ENCODE data around the gene LPIN2. TPM values are rescaled to one million over a fixed set of nuclear protein-coding genes. Genes with fewer than 3 reads are reported as not detected.

LPIN2 gene
- total and polyA plus RNA-seq, 2 of the 4 experiments (the other 2 are of a cell fraction) = 16.2 to 21.9 TPM

- no peak overlapping the region for H3K4me3 ChIP-seq (ENCODE audit: insufficient read depth, low read depth, low read length)
- H3K56ac ChIP-seq (ENCODE audit: extremely low read depth, insufficient read depth, low read length) = no peak overlapping the region
- no peak overlapping the region for H4K8ac ChIP-seq (ENCODE audit: low read depth in 2 of 2, low read length in 2 of 2)
- H3K79me1 ChIP-seq (ENCODE audit: low read depth in 1 of 2, low read length in 2 of 2) = no peaks in the 10 kb centered on the region
- no peak for DNase-seq
- peak overlapping the region; percentile 3; the same call in 1 of the 2 replicates for H2BK20ac ChIP-seq (ENCODE audit: low read depth, low read length)
- peaks cover 8% of the 10 kb centered on the region for H3K4me1 ChIP-seq (ENCODE audit: control insufficient read depth, insufficient read depth, low read length)
- no CpG with 5 or more reads among the region's 11 CpGs for WGBS, 2 experiments (ENCODE audit: extremely low coverage in 2 of 2, insufficient read length in 1 of 2)
- ATAC-seq (ENCODE audit: low read depth) = no peak
- peak overlapping the region; percentile 53 for H3K14ac ChIP-seq (replicated peaks; ENCODE audit: low read depth, low read length)
- no peaks in the 10 kb centered on the region for H3K27me3 ChIP-seq (ENCODE audit: control insufficient read depth, insufficient read depth, low read length)
- H3K9me3 ChIP-seq (ENCODE audit: control insufficient read depth, insufficient read depth, low read length) = no peaks in the 10 kb centered on the region
- no peak overlapping the region for H2AK9ac ChIP-seq (replicated peaks; ENCODE audit: low read depth, low read length, poor library complexity)
- BruUV-seq (replicated peaks) = no TSS peak
- H3K9ac ChIP-seq (ENCODE audit: low read depth, low read length) = no peak overlapping the region
- no peak overlapping the region for H3K4me2 ChIP-seq (ENCODE audit: low read depth, low read length)
- intact Hi-C loops (cut with micrococcal nuclease) (loop anchor here (5.0 kb wide), 1 partner anchor 60 kb away; no protein-coding TSS in a partner anchor), in situ Hi-C loops (cut with MboI; ENCODE audit: low sequenced_read_pairs) (no loop called here), dilution Hi-C loops (cut with HindIII; ENCODE audit: low sequenced_read_pairs, unreplicated experiment) (no loop called here)
- ChIA-PET POLR2A (ENCODE audit: unreplicated experiment) (interaction anchor here (0.6 kb wide), 1 partner anchor 33 kb away, joined by 4 read pairs; no protein-coding TSS in a partner anchor), CTCF (no interaction called here)
- no peaks in the 10 kb centered on the region for H3K36me3 ChIP-seq (ENCODE audit: control insufficient read depth, insufficient read depth, low read length)
- H2BK5ac ChIP-seq (ENCODE audit: low read depth, low read length, poor library complexity, severe bottlenecking) = no peak overlapping the region
- H2AFZ ChIP-seq (replicated peaks; ENCODE audit: low read length, poor library complexity) = no peak overlapping the region
- H4K91ac ChIP-seq (ENCODE audit: insufficient read depth, low read depth, low read length) = no peak overlapping the region
- peak overlapping the region; percentile 16; the same call in 1 of the 2 replicates for H2BK120ac ChIP-seq (ENCODE audit: low read depth, low read length)
- no peak overlapping the region; the same call in 2 of the 3 replicates for H2BK15ac ChIP-seq (ENCODE audit: low read depth, low read length)
- no peaks in the 10 kb centered on the region for H4K20me1 ChIP-seq (ENCODE audit: insufficient read depth, low read length)
- H3K9me1 ChIP-seq (ENCODE audit: insufficient read depth, low read length) = peaks cover 7% of the 10 kb centered on the region; the same call in 1 of the 2 replicates
- H4K5ac ChIP-seq (ENCODE audit: low read depth, low read length) = no peak overlapping the region
- H2AK5ac ChIP-seq (ENCODE audit: low read depth, low read length) = 0 out of 2 replicates have a peak overlapping the region, but pooled peaks have one; percentile 25
- no peak overlapping the region for H3K18ac ChIP-seq (ENCODE audit: low read depth, low read length)
- TF ChIP-seq, protein P1, sequence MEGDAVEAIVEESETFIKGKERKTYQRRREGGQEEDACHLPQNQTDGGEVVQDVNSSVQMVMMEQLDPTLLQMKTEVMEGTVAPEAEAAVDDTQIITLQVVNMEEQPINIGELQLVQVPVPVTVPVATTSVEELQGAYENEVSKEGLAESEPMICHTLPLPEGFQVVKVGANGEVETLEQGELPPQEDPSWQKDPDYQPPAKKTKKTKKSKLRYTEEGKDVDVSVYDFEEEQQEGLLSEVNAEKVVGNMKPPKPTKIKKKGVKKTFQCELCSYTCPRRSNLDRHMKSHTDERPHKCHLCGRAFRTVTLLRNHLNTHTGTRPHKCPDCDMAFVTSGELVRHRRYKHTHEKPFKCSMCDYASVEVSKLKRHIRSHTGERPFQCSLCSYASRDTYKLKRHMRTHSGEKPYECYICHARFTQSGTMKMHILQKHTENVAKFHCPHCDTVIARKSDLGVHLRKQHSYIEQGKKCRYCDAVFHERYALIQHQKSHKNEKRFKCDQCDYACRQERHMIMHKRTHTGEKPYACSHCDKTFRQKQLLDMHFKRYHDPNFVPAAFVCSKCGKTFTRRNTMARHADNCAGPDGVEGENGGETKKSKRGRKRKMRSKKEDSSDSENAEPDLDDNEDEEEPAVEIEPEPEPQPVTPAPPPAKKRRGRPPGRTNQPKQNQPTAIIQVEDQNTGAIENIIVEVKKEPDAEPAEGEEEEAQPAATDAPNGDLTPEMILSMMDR (conservative IDR thresholded peaks at IDR 0.05; ENCODE audit: low read depth, low read length) = no peak
- no peak for TF ChIP-seq FOS (IDR thresholded peaks at IDR 0.05; ENCODE audit: low read depth, low read length)
- TF ChIP-seq CHD1 (IDR thresholded peaks at IDR 0.05; ENCODE audit: low read depth, low read length) = no peak
- TF ChIP-seq NFE2L2 (IDR thresholded peaks at IDR 0.05; ENCODE audit: low read depth, low read length) = no peak
- TF ChIP-seq RFX5 (IDR thresholded peaks at IDR 0.05; ENCODE audit: low read depth, low read length) = no peak
- no peak for TF ChIP-seq USF2 (IDR thresholded peaks at IDR 0.05; ENCODE audit: low read depth, low read length)
- no peak for TF ChIP-seq POLR2A (IDR thresholded peaks at IDR 0.05; ENCODE audit: low read depth, low read length)
- TF ChIP-seq MAFK (IDR thresholded peaks at IDR 0.05; ENCODE audit: low read depth, low read length) = no peak
- no peak for TF ChIP-seq RCOR1 (IDR thresholded peaks at IDR 0.05; ENCODE audit: insufficient replicate concordance, low read length)
- TF ChIP-seq BHLHE40 (IDR thresholded peaks at IDR 0.05; ENCODE audit: low read depth, low read length) = no peak
- TF ChIP-seq MXI1 (IDR thresholded peaks at IDR 0.05; ENCODE audit: borderline replicate concordance, low read depth, low read length) = no peak
- no peak for TF ChIP-seq ELK1 (IDR thresholded peaks at IDR 0.05; ENCODE audit: borderline replicate concordance, low read depth, low read length)
- TF ChIP-seq MAZ (IDR thresholded peaks at IDR 0.05; ENCODE audit: borderline replicate concordance, low read depth, low read length) = no peak
- no peak for TF ChIP-seq RAD21 (IDR thresholded peaks at IDR 0.05; ENCODE audit: low read length)
- no peak for TF ChIP-seq SMC3 (IDR thresholded peaks at IDR 0.05; ENCODE audit: low read depth, low read length)
- TF ChIP-seq CEBPB (IDR thresholded peaks at IDR 0.05; ENCODE audit: low read depth, low read length) = no peak
- no peak overlapping the region for H3K27ac ChIP-seq (ENCODE audit: insufficient read depth, low read length)
- no peak overlapping the region; the same call in 1 of the 2 replicates for H3K4ac ChIP-seq (ENCODE audit: low read depth, low read length)
- no peak overlapping the region for H3K23ac ChIP-seq (ENCODE audit: low read depth, low read length)
Measured at GRCh38 chr18:3027370-3027891, 14.5 kb upstream of the LPIN2 start.

All from IMR-90 (cell line).